Hepatocyte (in vitro differentiated cells): Measurements from ENCODE around the gene BICD1. TPM values are rescaled to one million over a fixed set of nuclear protein-coding genes. Genes with fewer than 3 reads are reported as not detected.

Source experiments
- DNase-seq: peaks from one replicate; pipeline ENCODE4 v3.0.0-alpha.2; 2016; ENCODE audit warnings: low spot score
- H2AFZ ChIP-seq: fragments of 200-600 bp; sonication (generic); 2 replicates; pipeline ENCODE4 v1.6.0; 2016; ENCODE audit warnings: antibody characterized with exemption, mild to moderate bottlenecking
- H3K27ac ChIP-seq: fragments of 200-600 bp; sonication (generic); 2 replicates; pipeline ENCODE4 v1.5.1; 2016; ENCODE audit warnings: mild to moderate bottlenecking
- H3K27me3 ChIP-seq: fragments of 200-600 bp; sonication (generic); 2 replicates; pipeline ENCODE4 v1.6.1; 2016
- H3K36me3 ChIP-seq: fragments of 200-600 bp; sonication (generic); replicated peaks from 2 replicates; pipeline ENCODE4 v1.5.1; 2016; ENCODE audit warnings: low read depth; ENCODE audit not compliant: insufficient read depth
- H3K4me1 ChIP-seq: fragments of 200-600 bp; sonication (generic); 2 replicates; pipeline ENCODE4 v1.5.1; 2016; ENCODE audit warnings: mild to moderate bottlenecking, moderate library complexity; ENCODE audit not compliant: insufficient read depth
- H3K4me2 ChIP-seq: fragments of 200-600 bp; sonication (generic); 2 replicates; pipeline ENCODE4 v1.6.0; 2016
- H3K4me3 ChIP-seq: fragments of 200-600 bp; sonication (generic); 2 replicates; pipeline ENCODE4 v1.5.1; 2016; ENCODE audit warnings: mild to moderate bottlenecking
- H3K79me2 ChIP-seq: fragments of 200-600 bp; sonication (generic); 2 replicates; pipeline ENCODE4 v1.6.0; 2017; ENCODE audit warnings: mild to moderate bottlenecking
- H3K9me2 ChIP-seq: fragments of 200-600 bp; sonication (generic); replicated peaks from 2 replicates; pipeline ENCODE4 v1.6.0; 2017; ENCODE audit warnings: mild to moderate bottlenecking; ENCODE audit not compliant: insufficient read depth
- H3K9me3 ChIP-seq: fragments of 200-600 bp; sonication (generic); 2 replicates; pipeline ENCODE4 v1.5.1; 2016; ENCODE audit warnings: low read depth, mild to moderate bottlenecking
- H4K20me1 ChIP-seq: fragments of 200-600 bp; sonication (generic); 2 replicates; pipeline ENCODE4 v1.6.0; 2016; ENCODE audit warnings: mild to moderate bottlenecking; ENCODE audit not compliant: insufficient read depth, poor library complexity, severe bottlenecking
- EZH2 ChIP-seq: fragments of 200-600 bp; sonication (generic); IDR thresholded peaks from 2 replicates; pipeline ENCODE4 v1.6.1; 2016; ENCODE audit warnings: antibody characterized with exemption, mild to moderate bottlenecking, borderline replicate concordance
- EZH2phosphoT487 ChIP-seq: fragments of 200-600 bp; sonication (generic); IDR thresholded peaks from one replicate; pipeline ENCODE4 v1.6.1; 2018; ENCODE audit warnings: antibody characterized with exemption, mild to moderate bottlenecking, low read depth, moderate library complexity; ENCODE audit not compliant: unreplicated experiment, severe bottlenecking
- WGBS: methylation state at CpG from one replicate; pipeline ENCODE4 v1.1.6; 2016; ENCODE audit warnings: low lambda C conversion rate; ENCODE audit errors: missing lambda C conversion rate; 5-methylcytosine and 5-hydroxymethylcytosine counted together
- polyA plus RNA-seq: library from polyadenylated mRNA; unstranded; fragments of >200 nt; fragmentation: Nextera tagmentation; extraction: Ambion mirVana; gene quantifications from 2 replicates; pipeline ENCODE4 v1.2.1, GENCODE V29; 2016
- total RNA-seq: library from RNA; depleted of rRNA; stranded (reverse); fragments of >200 nt; gene quantifications from 2 replicates; pipeline ENCODE4 v1.2.3, GENCODE V29; 2014
- TF ChIP-seq, protein P1 (sequence below): fragments of 200-600 bp; sonication (generic); IDR thresholded peaks from 2 replicates; pipeline ENCODE4 v1.5.1; 2016; ENCODE audit warnings: antibody characterized with exemption, mild to moderate bottlenecking; ENCODE audit not compliant: poor library complexity

BICD1 gene
- total and polyA plus RNA-seq, 2 experiments from 2014 or later = 19.7 to 23.6 TPM

DNA sequence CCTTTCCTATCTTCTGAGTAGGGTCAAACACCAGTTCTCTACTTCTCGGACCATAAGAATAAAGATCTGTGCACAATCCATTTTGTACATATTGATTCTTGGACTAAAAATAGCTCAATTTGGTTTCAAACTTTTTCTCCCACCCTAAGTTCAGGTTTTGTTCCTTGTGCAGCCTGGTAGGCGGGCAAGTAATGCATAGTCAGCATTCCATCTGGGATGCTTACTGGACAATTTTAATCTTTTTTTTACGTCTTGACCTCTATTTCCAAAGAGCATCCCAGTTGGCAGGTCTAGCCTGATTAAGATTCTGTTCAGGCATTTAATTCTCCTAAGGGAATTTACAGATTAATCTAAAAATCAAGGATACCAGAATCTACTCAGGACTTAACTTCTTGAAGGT, 126.9 kb downstream of the BICD1 start:
- Histone ChIP-seq H3K79me2 (peaks cover 6% of the 10 kb centered on the region), H3K4me3 (no peak overlapping the region), H3K27me3 (no peaks in the 10 kb centered on the region), H3K27ac (no peak overlapping the region), H2AFZ (no peak overlapping the region), H3K4me1 (no peaks in the 10 kb centered on the region), H3K9me3 (no peaks in the 10 kb centered on the region), H3K36me3 (no peaks in the 10 kb centered on the region), H4K20me1 (no peaks in the 10 kb centered on the region), H3K9me2 (no peaks in the 10 kb centered on the region), H3K4me2 (no peak overlapping the region)
- TF ChIP-seq EZH2phosphoT487 (no peak), EZH2 (no peak)
- TF ChIP-seq, protein P1, sequence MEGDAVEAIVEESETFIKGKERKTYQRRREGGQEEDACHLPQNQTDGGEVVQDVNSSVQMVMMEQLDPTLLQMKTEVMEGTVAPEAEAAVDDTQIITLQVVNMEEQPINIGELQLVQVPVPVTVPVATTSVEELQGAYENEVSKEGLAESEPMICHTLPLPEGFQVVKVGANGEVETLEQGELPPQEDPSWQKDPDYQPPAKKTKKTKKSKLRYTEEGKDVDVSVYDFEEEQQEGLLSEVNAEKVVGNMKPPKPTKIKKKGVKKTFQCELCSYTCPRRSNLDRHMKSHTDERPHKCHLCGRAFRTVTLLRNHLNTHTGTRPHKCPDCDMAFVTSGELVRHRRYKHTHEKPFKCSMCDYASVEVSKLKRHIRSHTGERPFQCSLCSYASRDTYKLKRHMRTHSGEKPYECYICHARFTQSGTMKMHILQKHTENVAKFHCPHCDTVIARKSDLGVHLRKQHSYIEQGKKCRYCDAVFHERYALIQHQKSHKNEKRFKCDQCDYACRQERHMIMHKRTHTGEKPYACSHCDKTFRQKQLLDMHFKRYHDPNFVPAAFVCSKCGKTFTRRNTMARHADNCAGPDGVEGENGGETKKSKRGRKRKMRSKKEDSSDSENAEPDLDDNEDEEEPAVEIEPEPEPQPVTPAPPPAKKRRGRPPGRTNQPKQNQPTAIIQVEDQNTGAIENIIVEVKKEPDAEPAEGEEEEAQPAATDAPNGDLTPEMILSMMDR = no peak
- 58% methylated on average over 3 of the region's 3 CpGs for WGBS
- DNase-seq = no peak

DNA sequence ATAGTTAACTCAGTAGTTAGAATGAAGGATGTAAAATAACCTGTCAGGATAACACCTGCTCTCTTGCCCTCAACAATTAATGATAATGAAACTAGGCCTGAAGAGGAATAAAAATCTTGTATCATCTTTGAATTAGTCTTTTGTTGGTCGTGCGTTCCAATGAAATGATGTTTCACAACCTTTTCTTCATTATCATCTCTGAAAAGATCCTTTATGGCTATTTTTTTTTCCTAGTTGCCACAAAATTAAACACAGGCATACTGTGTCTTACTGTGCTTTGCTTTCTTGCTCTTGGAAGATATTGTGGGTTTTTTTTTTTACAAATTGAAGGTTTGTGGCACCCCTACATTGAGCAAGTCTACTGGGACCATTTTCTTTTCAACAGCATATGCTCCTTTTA, 128.6 kb downstream of the BICD1 start:
- DNase-seq = no peak
- Histone ChIP-seq H3K9me3 (no peaks in the 10 kb centered on the region), H2AFZ (no peak overlapping the region), H3K4me3 (no peak overlapping the region), H3K36me3 (no peaks in the 10 kb centered on the region), H3K79me2 (peaks cover 6% of the 10 kb centered on the region), H3K27me3 (no peaks in the 10 kb centered on the region), H3K27ac (no peak overlapping the region), H3K4me1 (no peaks in the 10 kb centered on the region), H4K20me1 (no peaks in the 10 kb centered on the region), H3K4me2 (no peak overlapping the region), H3K9me2 (no peaks in the 10 kb centered on the region)
- 100% methylated on average over 2 of the region's 2 CpGs for WGBS
- TF ChIP-seq, protein P1 = no peak
- TF ChIP-seq EZH2phosphoT487 (no peak), EZH2 (no peak)

DNA sequence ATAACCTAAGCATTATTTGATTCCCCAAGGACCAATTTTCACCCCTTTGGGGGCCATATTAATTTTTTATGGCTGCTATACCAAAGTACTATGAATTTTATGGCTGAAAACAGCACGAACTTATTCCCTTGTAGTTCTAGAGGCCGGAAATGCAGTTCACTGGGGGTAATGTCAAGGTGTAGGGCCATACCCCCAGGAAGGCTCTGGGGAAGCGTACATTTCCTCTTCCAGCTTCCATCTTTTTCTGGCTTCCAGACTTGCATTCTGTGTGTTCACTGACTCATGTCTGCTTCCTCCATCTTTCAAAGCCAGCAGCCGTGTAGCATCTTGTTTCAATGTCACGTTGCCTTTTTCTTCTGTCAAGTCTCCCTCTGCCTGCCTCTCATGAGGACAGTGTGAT, 133.5 kb downstream of the BICD1 start:
- H4K20me1 ChIP-seq = no peaks in the 10 kb centered on the region
- H3K27me3 ChIP-seq = no peaks in the 10 kb centered on the region
- no peaks in the 10 kb centered on the region for H3K36me3 ChIP-seq
- H3K79me2 ChIP-seq = no peaks in the 10 kb centered on the region
- TF ChIP-seq, protein P1 = no peak
- no peak for TF ChIP-seq EZH2
- no peak for TF ChIP-seq EZH2phosphoT487
- DNase-seq = no peak
- H3K4me3 ChIP-seq = no peak overlapping the region
- 93% methylated on average over 5 of the region's 5 CpGs for WGBS
- no peak overlapping the region for H3K27ac ChIP-seq
- H3K4me1 ChIP-seq = no peaks in the 10 kb centered on the region
- no peak overlapping the region for H3K4me2 ChIP-seq
- no peak overlapping the region for H2AFZ ChIP-seq
- H3K9me2 ChIP-seq = no peaks in the 10 kb centered on the region
- H3K9me3 ChIP-seq = no peaks in the 10 kb centered on the region

DNA sequence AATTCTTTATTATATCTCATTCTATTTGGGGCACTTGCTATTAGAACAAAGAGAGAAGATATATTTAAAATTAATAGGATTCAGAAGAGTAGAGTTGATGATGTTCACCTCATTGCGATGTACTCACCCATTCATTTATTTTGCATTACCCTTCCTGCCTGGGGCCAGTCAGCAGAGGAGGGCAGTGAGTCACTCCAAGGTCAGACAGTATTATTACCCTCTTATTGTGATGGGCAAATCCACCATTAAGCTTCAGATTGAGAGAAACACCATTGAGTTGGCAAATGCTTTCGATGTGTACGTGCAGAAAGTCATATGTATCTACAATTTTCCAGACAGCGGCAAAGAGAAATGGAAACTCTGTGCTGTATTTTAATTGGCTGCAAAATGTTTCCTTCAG, 134.2 kb downstream of the BICD1 start:
- Histone ChIP-seq H3K79me2 (no peaks in the 10 kb centered on the region), H3K36me3 (no peaks in the 10 kb centered on the region), H3K9me3 (no peaks in the 10 kb centered on the region), H3K27ac (no peak overlapping the region), H3K4me3 (no peak overlapping the region), H3K4me2 (no peak overlapping the region), H4K20me1 (no peaks in the 10 kb centered on the region), H2AFZ (no peak overlapping the region), H3K27me3 (no peaks in the 10 kb centered on the region), H3K4me1 (no peaks in the 10 kb centered on the region), H3K9me2 (no peaks in the 10 kb centered on the region)
- TF ChIP-seq EZH2phosphoT487 (no peak), EZH2 (no peak)
- TF ChIP-seq, protein P1 = no peak
- WGBS = 69% methylated on average over 4 of the region's 4 CpGs
- no peak for DNase-seq
